ENCODE measurements around the gene MYO15B. TPM values are rescaled to one million over a fixed set of nuclear protein-coding genes. Genes with fewer than 3 reads are reported as not detected.

Gene MYO15B
- total RNA-seq, 1 donor from 2014 or later: 337 TPM

GRCh38 chr17:75549246-75550138 is 38.1 kb upstream of the MYO15B start:
- H3K27me3 Mint-ChIP-seq: no peaks in the 10 kb centered on the region
- peak overlapping the region; percentile 99 for H3K27ac Mint-ChIP-seq
- H3K4me1 Mint-ChIP-seq (ENCODE audit: low read depth): peaks cover 40% of the 10 kb centered on the region
- H3K4me3 Mint-ChIP-seq (ENCODE audit: low read depth): peak overlapping the region; percentile 58
- peak; percentile 76 for DNase-seq (ENCODE audit: low spot score, unreplicated experiment)
- no peaks in the 10 kb centered on the region for H3K9me3 Mint-ChIP-seq (ENCODE audit: low read depth)
- peaks cover 11% of the 10 kb centered on the region for H3K36me3 Mint-ChIP-seq (ENCODE audit: insufficient read depth)
- TF ChIP-seq, protein P1, sequence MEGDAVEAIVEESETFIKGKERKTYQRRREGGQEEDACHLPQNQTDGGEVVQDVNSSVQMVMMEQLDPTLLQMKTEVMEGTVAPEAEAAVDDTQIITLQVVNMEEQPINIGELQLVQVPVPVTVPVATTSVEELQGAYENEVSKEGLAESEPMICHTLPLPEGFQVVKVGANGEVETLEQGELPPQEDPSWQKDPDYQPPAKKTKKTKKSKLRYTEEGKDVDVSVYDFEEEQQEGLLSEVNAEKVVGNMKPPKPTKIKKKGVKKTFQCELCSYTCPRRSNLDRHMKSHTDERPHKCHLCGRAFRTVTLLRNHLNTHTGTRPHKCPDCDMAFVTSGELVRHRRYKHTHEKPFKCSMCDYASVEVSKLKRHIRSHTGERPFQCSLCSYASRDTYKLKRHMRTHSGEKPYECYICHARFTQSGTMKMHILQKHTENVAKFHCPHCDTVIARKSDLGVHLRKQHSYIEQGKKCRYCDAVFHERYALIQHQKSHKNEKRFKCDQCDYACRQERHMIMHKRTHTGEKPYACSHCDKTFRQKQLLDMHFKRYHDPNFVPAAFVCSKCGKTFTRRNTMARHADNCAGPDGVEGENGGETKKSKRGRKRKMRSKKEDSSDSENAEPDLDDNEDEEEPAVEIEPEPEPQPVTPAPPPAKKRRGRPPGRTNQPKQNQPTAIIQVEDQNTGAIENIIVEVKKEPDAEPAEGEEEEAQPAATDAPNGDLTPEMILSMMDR (IDR thresholded peaks at IDR 0.05; ENCODE audit: unreplicated experiment): no peak

DNA sequence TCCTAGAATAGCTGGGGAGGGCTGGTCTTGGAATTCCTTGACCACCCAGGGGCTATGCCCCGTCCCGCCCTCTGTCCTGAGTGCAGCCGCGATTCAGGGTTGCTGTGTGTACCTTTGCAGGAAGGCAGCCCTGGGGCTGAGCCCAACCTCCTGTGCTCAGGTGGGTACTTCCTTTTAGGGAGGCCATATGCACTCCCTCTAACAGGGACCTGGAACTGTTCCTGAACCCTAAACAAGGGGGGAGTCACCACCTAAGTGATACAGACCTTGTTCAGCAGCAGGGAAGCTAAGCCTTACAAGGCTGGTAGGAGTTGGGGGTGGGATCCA is 37.5 kb upstream of the MYO15B start:
- Mint-ChIP-seq H3K36me3 (ENCODE audit: insufficient read depth) (peaks cover 11% of the 10 kb centered on the region), H3K4me3 (ENCODE audit: low read depth) (peak overlapping the region; percentile 58), H3K9me3 (ENCODE audit: low read depth) (no peaks in the 10 kb centered on the region), H3K27me3 (no peaks in the 10 kb centered on the region), H3K27ac (peak overlapping the region; percentile 99), H3K4me1 (ENCODE audit: low read depth) (peaks cover 41% of the 10 kb centered on the region)
- no peak for DNase-seq (ENCODE audit: low spot score, unreplicated experiment)
- TF ChIP-seq, protein P1 (IDR thresholded peaks at IDR 0.05; ENCODE audit: unreplicated experiment): no peak

GRCh38 chr17:75551266-75551665 is 36.3 kb upstream of the MYO15B start:
- H3K4me3 Mint-ChIP-seq (ENCODE audit: low read depth): no peak overlapping the region
- no peaks in the 10 kb centered on the region for H3K27me3 Mint-ChIP-seq
- peak overlapping the region; percentile 99 for H3K27ac Mint-ChIP-seq
- DNase-seq (ENCODE audit: low spot score, unreplicated experiment): no peak
- peaks cover 41% of the 10 kb centered on the region for H3K4me1 Mint-ChIP-seq (ENCODE audit: low read depth)
- TF ChIP-seq, protein P1 (IDR thresholded peaks at IDR 0.05; ENCODE audit: unreplicated experiment): no peak
- H3K9me3 Mint-ChIP-seq (ENCODE audit: low read depth): no peaks in the 10 kb centered on the region
- H3K36me3 Mint-ChIP-seq (ENCODE audit: insufficient read depth): peaks cover 7% of the 10 kb centered on the region

DNA sequence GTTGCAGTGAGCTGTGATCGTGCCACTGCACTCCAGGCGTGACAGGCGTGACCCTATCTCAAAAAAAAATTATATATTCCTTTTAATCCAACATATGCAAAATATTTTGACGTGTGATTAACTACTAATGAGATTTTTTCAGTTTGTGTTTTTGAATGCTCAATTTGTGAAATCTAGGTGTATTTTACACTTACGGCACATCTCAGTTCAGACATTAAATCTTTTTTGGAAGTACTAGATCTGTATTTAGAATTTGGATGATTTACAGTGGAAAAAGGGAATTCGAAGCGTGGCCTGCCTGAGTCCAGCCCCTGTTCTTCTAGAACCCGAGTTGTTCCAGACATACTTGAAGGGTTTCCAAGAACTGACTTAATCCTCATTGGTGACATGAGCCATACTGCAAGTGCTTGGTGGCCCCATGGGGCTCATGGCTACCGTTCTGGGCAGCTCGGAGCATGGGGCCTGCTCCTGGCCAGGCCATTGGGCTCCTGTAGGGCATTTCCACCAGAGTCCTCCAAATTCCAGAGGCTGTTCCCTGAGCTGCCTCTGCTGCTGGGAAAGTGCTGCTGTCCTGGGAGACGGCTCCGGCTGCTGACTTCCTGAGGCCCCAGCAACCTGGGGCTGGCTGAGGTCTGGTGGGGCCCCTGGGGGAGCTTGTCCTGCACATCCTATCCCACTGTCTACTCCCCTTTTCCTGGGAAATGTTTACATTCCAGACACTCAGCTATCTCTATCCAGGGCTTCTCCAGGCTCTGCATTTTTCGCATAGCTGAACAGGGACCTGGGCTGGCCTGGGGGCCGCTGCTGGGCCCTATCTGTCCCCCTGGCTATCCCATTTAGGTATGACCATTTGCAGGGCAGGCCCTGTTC is 34.9 kb upstream of the MYO15B start:
- Mint-ChIP-seq H3K4me1 (ENCODE audit: low read depth) (peaks cover 42% of the 10 kb centered on the region), H3K36me3 (ENCODE audit: insufficient read depth) (peaks cover 6% of the 10 kb centered on the region), H3K27me3 (no peaks in the 10 kb centered on the region), H3K27ac (peak overlapping the region; percentile 90), H3K9me3 (ENCODE audit: low read depth) (no peaks in the 10 kb centered on the region), H3K4me3 (ENCODE audit: low read depth) (no peak overlapping the region)
- TF ChIP-seq, protein P1 (IDR thresholded peaks at IDR 0.05; ENCODE audit: unreplicated experiment): no peak
- DNase-seq (ENCODE audit: low spot score, unreplicated experiment): no peak
